GM21526 (cell line): ENCODE measurements around the gene PHF1.
"Not testable (repeated sequence)": the region's sequence is repeated elsewhere in the genome, so short reads cannot be mapped to it uniquely, and the experiment has no call there.

Experiments
- ATAC-seq: cut with Tn5 transposase; IDR thresholded peaks from one replicate; pipeline ENCODE4 v1.9.1; 2021; ENCODE audit warnings: moderate library complexity; ENCODE audit not compliant: unreplicated experiment, low FRiP score

Gene PHF1

DNA sequence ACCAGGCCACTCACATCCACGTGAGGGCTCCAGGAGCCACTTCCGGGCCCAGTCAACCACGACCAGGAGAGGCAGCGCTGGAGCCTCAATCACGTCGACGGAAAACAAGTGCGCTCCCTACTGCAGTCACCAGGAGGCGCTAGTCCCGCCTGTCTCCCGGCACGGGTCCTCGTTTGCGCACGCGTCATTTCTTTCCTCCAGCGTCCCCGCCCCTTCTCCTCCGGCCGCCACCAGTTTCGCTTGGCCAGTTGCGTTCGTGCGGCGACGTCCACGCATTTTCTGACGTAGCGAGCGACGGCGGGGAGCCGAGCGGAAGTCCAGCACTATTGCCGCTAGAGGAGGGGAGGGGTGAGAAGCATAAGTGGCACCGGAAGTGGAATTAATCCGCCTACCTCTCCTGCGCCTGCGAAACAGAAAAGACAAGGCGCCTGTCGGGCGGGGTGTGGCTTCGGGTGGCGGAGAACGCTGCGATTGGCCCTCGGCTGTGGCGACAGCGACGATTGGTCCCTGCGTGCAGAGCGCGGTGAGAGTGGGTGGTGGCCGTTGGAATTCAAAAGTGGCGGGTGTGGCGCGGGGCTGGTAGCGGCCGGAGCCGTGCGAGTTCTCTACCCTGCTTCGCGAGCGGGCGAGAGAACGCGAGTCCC is 19.4 kb upstream of the PHF1 start, which contains the start of gene KIFC1:
KIFC1 (plus strand) TSS at position 546 of the 644 bp plus-strand sequence. CDS start 163 bp downstream, outside the sequence.
- ATAC-seq, result peak; percentile 86

DNA sequence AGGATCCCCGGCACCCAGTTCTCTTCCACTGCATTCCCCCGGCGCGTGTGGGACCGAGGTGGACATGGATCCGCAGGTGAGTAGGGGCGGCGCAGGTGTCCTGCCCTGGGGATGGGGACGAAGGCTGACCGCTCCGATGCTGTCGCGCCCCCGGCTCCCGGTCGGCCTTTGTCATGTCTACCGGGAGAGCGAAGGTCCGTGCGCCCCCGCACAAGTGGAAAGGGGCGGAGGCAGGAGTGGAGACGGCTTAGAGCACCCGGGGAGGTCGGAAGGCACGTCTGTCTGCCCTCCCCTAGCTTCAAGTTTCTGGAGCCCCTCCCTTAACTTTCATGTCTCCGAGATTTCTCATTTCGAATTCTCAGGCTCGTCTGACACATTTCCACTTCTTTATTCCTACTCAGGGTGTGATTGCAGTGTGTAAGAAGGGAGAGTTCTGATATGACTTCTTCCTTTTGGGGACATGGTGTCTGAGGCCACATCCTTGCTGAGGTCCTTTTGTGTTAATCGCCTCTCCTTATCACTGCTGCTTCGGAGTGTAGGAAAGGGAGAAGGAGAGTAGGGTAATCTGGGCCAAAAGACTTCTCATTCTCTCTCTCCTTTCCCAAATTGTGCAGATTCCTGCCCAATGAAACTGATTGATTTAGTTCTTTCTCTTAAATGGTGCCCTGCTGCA is 18.8 kb upstream of the PHF1 start:
- peak; percentile 6 for ATAC-seq

GRCh38 chr6:33392595-33392948 is 18.2 kb upstream of the PHF1 start:
- no peak for ATAC-seq

GRCh38 chr6:33392979-33393378 is 17.8 kb upstream of the PHF1 start:
- no peak for ATAC-seq

DNA sequence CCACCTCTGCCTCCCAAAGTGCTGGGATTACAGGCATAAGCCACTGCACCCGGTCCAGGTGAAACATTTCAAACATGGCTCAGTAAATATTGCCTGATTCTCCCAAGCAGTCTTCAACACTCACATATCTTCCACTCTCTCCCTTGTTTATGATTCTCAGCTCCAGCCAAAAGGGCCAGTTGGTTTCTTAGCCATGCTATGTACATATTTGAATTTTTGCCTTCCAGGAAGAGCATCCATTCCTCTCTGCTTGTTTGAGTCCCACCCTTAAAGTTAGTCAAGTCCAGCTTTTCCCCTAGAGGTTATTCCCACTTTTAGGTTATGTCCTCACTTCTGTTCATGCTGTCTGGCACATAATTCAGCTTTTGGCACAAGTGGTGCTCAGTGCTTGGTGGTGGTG is 13.3 kb upstream of the PHF1 start:
- ATAC-seq, result no peak

- not testable (repeated sequence) for ATAC-seq
These were observed 12.2 kb upstream of the PHF1 start for GRCh38 chr6:33398601-33399000.

DNA sequence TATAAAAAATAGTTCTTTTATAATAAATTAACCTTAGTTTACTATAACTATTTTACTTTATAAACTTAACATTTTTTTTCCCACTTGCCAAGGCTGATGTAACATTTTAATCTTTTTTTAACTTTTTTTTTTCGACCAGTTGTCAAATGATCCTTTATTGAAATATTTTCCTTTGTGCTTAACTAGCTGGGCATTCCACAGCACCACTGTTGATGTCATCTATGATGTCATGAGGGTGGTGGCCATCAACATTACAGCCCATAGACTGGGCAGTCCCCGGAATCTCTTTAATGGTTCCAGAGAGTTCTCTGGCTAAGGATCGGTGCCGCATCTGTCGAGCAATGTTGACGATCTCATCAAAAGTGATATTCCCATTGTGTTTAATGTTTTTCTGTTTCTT is 10.9 kb upstream of the PHF1 start:
- not testable (repeated sequence) for ATAC-seq

GRCh38 chr6:33404884-33405283 is 5.9 kb upstream of the PHF1 start:
- no peak for ATAC-seq

DNA sequence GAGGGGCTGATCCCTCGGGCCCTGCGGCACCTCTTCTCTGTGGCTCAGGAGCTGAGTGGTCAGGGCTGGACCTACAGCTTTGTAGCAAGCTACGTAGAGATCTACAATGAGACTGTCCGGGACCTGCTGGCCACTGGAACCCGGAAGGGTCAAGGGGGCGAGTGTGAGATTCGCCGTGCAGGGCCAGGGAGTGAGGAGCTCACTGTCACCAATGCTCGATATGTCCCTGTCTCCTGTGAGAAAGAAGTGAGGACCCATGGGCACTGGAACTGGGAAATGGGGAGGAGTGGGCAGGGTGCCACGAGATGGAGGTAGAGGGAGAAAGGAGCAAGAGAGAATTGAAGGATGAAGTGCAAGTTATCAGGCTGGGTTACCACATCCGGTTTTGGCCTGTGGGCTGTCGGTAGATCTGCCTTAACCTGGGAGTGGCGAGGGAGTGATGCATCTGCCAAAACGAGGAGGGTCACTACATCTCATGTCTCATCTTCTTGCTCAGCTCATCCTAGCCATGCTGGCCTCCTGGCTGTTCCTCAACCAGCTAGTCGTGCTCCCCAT is 5.4 kb upstream of the PHF1 start:
- no peak for ATAC-seq

GRCh38 chr6:33406126-33406525 is 4.7 kb upstream of the PHF1 start:
- ATAC-seq, result no peak

- no peak for ATAC-seq
These were observed 3.6 kb upstream of the PHF1 start for GRCh38 chr6:33407132-33407718.

- ATAC-seq, result peak; percentile 67
These were observed 634 bp upstream of the PHF1 start for GRCh38 chr6:33410050-33410710.

DNA sequence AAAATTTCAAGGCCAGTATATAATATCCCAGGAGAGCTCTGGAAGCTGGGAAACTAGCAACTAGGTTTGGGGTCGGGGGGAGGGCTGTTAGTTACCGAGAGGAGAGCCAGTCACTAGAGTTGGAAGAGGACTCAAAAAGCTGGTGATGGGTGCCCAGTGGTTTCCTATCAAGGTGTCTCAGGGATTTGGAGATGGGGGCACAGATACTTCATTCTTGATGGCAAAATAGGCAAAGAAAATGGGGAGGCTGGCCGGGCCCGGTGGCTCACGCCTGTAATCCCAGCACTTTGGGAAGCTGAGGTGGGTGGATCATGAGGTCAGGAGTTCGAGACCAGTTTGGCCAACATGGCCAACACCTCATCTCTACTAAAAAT is 805 bp downstream of the PHF1 start:
- ATAC-seq, result no peak

DNA sequence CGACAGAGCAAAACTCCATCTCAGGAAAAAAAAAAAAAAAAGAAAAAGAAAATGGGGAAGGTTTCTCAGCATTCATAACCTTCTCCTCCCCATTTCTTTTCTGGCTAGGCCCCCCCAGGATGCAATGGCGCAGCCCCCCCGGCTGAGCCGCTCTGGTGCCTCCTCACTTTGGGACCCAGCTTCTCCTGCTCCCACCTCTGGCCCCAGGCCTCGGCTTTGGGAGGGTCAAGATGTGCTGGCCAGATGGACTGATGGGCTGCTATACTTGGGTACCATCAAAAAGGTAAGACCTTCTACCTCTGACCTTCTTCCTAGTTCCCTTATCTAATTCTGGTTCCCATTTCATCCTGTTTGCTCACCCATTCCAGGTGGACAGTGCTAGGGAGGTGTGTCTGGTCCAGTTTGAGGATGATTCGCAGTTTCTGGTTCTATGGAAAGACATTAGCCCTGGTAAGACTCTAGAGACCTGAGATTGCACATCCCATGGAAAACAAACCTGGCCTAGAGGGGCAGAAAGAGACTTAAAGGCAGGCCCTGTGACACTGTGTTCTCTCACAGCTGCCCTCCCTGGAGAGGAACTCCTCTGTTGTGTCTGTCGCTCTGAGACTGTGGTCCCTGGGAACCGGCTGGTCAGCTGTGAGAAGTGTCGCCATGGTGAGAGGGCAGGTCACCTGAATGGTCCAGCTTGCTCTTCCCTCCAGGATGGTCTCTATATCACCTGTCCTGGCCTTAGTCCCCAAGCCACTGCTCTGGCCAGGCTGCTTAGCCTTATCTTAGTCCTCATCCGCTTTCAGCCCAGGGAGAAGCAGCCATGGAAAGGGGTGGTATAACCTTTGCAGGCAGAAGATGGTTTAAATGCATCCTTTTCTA is 1.6 kb downstream of the PHF1 start:
- ATAC-seq, result no peak

DNA sequence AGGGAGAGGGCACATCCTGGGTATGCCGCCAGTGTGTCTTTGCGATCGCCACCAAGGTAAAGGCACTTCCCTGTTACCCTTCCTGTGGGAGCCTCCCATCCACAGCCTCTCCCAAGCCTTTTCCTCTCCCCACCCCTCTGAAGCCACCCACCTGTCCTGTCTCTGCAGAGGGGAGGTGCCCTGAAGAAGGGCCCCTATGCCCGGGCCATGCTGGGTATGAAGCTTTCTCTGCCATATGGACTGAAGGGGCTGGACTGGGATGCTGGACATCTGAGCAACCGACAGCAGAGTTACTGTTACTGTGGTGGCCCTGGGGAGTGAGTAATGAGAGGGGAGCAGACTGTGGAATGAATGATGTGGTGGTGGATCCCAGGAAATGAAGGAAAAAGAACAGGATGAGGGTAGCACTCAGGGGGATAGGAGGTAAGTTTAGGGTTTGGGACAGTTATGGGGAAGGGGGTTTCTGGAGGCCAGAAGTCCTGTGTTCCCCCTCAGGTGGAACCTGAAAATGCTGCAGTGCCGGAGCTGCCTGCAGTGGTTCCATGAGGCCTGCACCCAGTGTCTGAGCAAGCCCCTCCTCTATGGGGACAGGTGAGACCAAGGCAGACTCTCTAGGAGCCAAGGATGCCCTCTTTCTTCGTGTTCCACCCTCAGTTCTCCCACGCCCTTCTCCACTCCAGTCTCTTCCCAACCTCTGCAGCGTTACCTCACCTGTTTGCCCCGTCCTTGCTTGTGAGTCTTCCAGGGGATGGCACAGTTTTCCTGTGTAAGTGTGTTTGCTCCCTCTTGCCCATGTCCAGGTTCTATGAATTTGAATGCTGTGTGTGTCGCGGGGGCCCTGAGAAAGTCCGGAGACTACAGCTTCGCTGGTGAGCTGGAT is 2.7 kb downstream of the PHF1 start:
- no peak for ATAC-seq

GRCh38 chr6:33414592-33415271 is 3.9 kb downstream of the PHF1 start:
- ATAC-seq, result no peak

- ATAC-seq, result no peak
These were observed 5.0 kb downstream of the PHF1 start for GRCh38 chr6:33415831-33416230.

GRCh38 chr6:33416386-33417127 is 5.7 kb downstream of the PHF1 start:
- ATAC-seq, result no peak
